Uterus (tissue), 2 donors: ENCODE data around the gene KCNAB1.

Experiments
- CTCF ChIP-seq, 4 experiments: fragments of 200-600 bp in 2 of 4; fragments of 450-650 bp in 2 of 4; sonication (generic) in 2 of 4; IDR thresholded peaks; one replicate each; pipeline ENCODE4 v1.5.1; 2016 to 2019; ENCODE audit warnings: antibody characterized with exemption in 4 of 4, mild to moderate bottlenecking in 2 of 4, moderate library complexity in 1 of 4
- POLR2A ChIP-seq, 2 donors: fragments of 450-650 bp; IDR thresholded peaks; one replicate each; pipeline ENCODE4 v1.6.1; 2016; ENCODE audit warnings: antibody characterized with exemption in 2 of 2, mild to moderate bottlenecking in 1 of 2, moderate library complexity in 1 of 2

GRCh38 chr3:156108616-156109015 is 11.8 kb upstream of the KCNAB1 start:
- TF ChIP-seq CTCF (IDR thresholded peaks at IDR 0.05): no peak
- TF ChIP-seq POLR2A (IDR thresholded peaks at IDR 0.05): no peak
